GM10248 (cell line): ENCODE results near the gene SHISA9.

Experiments
- CTCF ChIA-PET: fragments of 300-600 bp; sonication (Branson Sonifier 250); formaldehyde crosslinking; extraction: SDS; loops from one replicate; lab custom pipeline; 2021; ENCODE audit warnings: antibody characterized with exemption; lab: Yijun Ruan, JAX
- POLR2A ChIA-PET: fragments of 350-650 bp; sonication (Branson Sonifier 250); formaldehyde crosslinking; extraction: SDS; loops from one replicate; lab custom pipeline; 2020; ENCODE audit warnings: antibody characterized with exemption; lab: Yijun Ruan, JAX
- DNase-seq: peaks from one replicate; pipeline ENCODE4 v3.0.0; 2012; ENCODE audit errors: extremely low spot score
- TF ChIP-seq, protein P1 (sequence below): IDR thresholded peaks from 2 replicates; pipeline ENCODE4 v1.5.1; 2012; ENCODE audit warnings: mild to moderate bottlenecking, low read depth; ENCODE audit errors: extremely low read depth, missing control alignments, control extremely low read depth

SHISA9 gene

DNA sequence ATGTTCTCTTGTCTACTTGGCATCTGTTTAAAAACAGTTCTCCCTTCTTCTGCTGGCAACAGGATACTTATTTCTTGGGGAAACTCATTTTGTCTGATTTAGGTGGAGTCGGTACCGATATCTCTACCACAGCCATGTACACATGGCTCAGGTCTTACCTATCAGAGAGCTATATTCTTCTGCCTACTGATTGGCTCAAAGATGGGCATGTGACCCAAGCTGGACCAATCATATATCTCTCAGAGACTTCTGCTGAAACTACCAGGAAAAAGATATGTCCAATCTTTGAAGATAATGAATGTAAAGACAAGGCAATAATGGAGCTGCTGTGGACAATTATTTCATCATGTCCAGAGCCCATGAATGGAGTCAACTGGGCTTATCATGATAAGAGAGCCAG lies 21.6 kb upstream of the SHISA9 start:
- TF ChIP-seq, protein P1, sequence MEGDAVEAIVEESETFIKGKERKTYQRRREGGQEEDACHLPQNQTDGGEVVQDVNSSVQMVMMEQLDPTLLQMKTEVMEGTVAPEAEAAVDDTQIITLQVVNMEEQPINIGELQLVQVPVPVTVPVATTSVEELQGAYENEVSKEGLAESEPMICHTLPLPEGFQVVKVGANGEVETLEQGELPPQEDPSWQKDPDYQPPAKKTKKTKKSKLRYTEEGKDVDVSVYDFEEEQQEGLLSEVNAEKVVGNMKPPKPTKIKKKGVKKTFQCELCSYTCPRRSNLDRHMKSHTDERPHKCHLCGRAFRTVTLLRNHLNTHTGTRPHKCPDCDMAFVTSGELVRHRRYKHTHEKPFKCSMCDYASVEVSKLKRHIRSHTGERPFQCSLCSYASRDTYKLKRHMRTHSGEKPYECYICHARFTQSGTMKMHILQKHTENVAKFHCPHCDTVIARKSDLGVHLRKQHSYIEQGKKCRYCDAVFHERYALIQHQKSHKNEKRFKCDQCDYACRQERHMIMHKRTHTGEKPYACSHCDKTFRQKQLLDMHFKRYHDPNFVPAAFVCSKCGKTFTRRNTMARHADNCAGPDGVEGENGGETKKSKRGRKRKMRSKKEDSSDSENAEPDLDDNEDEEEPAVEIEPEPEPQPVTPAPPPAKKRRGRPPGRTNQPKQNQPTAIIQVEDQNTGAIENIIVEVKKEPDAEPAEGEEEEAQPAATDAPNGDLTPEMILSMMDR, result no peak
- ChIA-PET POLR2A (no interaction called here), CTCF (no interaction called here)
- no peak for DNase-seq

DNA sequence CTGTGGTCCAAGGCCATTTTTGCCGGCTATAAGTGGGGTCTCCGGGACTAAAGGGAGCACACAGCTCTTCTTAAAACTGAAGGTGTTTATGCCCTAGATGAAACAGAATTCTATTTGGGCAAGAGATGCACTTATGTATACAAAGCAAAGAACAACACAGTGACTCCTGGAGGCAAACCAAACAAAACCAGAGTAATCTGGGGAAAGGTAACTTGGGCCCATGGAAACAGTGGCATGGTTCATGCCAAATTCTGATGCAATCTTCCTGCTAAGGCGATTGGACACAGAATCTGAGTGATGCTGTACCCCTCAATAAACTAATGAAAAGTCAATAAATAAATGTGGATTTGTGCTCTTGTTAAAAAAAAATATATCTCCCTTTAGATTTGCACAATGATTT lies 20.2 kb upstream of the SHISA9 start:
- TF ChIP-seq, protein P1, result no peak
- CTCF ChIA-PET, result no interaction called here
- POLR2A ChIA-PET, result no interaction called here
- DNase-seq, result no peak

DNA sequence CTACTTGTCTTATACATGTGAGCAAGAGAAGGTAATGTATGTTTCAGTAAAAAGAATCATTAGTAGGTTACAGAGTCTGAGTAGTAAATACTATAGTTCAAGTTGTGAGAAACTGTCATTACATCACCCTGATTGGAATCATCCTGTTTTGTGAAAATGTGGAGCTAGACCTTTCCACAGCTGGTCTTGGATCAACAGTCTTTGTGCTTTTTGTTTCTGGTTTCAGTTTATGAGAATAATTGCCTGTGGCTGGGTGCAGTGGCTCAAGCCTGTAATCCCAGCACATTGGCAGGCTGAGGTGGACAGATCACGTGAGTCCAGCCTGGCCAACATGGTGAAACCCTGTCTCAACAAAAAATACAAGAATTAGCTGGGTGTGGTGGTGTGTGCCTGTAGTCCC lies 19.7 kb upstream of the SHISA9 start:
- POLR2A ChIA-PET, result no interaction called here
- TF ChIP-seq, protein P1, result no peak
- CTCF ChIA-PET, result interaction anchor here (1.5 kb wide), 1 partner anchor 12 kb away, joined by 5 read pairs; no protein-coding TSS in a partner anchor
- DNase-seq, result no peak

DNA sequence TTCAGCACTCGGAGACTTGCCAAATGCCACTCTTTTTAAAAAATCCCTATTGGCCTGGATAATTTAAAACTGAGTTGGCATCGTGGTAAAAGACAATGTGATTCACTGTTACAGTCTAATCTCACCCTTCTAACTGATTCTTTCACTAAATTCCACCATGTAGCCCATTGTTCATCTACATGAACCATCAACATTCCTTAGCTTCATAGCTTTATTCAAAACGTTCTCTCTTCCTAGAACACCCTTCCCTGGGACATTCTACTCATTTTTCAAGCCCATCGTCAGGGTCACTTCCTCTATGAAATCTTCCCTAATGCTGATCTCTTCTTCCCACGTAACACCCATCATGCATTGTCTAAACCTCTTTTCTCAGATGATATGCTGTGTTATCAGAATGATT lies 15.7 kb upstream of the SHISA9 start:
- ChIA-PET CTCF (interaction anchor here (0.9 to 1.4 kb wide), 2 partner anchors 10 to 12 kb away, joined by 3 to 5 read pairs; no protein-coding TSS in a partner anchor), POLR2A (no interaction called here)
- TF ChIP-seq, protein P1, result no peak
- DNase-seq, result no peak

DNA sequence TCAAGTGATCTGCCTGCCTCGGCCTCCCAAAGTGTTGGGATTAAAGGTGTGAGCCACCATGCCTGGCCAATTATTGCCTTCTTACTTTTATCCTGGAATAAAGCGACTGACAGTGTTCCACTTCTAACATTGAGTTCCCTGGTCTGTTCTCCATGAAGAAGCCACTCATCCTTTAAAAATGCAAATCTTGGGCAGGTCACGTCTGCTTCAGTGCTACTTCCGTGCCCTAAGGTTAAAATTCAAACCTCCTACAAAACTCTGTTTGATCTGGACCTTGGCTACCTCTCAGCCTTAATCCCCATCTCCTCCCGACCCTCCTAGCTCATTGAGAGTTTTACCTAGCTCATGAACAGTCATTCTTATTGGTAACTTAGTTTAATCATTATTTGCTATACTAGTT lies 9.6 kb upstream of the SHISA9 start:
- TF ChIP-seq, protein P1, result no peak
- ChIA-PET CTCF (no interaction called here), POLR2A (no interaction called here)
- no peak for DNase-seq

DNA sequence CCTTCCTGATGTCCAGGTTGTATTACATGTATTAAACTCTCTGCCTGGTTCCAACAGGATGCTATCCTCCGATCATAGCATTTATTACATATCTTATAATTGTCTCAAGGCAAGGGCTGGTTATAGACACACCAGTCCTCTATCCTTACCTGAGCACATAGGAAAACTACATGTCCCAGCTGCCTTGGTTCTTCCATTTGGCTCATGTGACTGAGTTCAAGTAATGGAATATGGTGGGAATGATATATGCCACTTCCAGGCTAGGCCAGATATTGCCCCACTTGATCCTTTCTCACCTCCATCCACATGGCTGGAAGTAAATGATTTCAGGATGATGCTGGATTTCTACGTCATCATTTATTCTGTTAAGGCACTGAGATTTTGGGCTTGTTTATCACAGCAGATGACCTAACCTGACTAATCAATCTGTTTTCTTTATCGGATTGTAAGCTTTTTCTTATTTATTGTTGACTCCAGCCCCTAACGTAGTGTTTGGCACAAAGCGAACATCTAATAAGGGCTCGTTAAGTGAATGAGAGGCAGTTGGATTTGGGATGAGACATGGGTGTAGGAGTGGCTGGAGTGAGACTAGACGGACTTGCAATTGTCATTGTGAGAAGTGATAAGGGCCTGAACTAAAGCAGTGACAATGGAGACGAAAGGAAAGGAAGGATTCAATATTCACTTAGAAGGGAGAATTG lies 8.2 kb upstream of the SHISA9 start:
- CTCF ChIA-PET, result interaction anchor here (0.7 to 1.8 kb wide), 3 partner anchors 8 to 561 kb away, joined by 3 to 5 read pairs (median 3); no protein-coding TSS in a partner anchor
- no peak for DNase-seq
- TF ChIP-seq, protein P1, result no peak
- POLR2A ChIA-PET, result no interaction called here

DNA sequence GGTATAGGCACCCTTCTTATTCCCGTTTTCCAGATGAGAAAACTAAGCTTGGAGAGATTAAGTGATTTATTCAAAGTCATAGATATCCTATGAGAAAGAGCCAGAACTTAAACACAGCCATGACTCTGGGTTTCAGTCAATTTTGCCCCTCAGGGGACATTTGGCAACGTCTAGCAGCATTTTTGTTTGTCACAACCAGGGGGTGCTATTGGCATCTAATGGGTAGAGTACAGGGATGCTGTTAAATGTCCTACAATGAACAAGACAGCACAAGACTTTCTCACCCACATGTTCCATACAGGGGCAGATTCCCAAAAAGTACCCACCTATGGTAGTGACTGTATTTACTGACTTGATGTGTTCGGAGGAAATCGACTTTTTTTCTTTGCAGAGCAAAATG lies 4.8 kb upstream of the SHISA9 start:
- ChIA-PET POLR2A (no interaction called here), CTCF (interaction anchor here (1.0 to 1.6 kb wide), 7 partner anchors 10 to 1023 kb away, joined by 3 to 16 read pairs (median 5); partner anchors contain the start of gene ERCC4)
- no peak for DNase-seq
- TF ChIP-seq, protein P1, result peak; percentile 41
